CD4-positive, CD25-positive, alpha-beta regulatory T cell (primary cell): ENCODE data around the gene CCBE1. TPM values are rescaled to one million over a fixed set of nuclear protein-coding genes. Genes with fewer than 3 reads are reported as not detected.

Experiments used
- ATAC-seq, 2 donors: fragments of 150-1000 bp; cut with Tn5 transposase; one replicate each; pipeline ENCODE4 v1.10.0; 2021; ENCODE audit warnings: low read depth in 2 of 2, moderate number of reproducible peaks in 2 of 2, moderate library complexity in 1 of 2
- DNase-seq, 3 donors: peaks; one replicate each; pipeline versions ENCODE4 v3.0.0 to v3.0.0-alpha.2; 2012 to 2022; ENCODE audit warnings: mixed read lengths in 1 of 3
- H3K27ac ChIP-seq: one replicate; pipeline ENCODE4 v1.7.0; 2013; ENCODE audit warnings: mild to moderate bottlenecking, low read length; ENCODE audit not compliant: insufficient read depth, poor library complexity, severe bottlenecking
- H3K27me3 ChIP-seq: one replicate; pipeline ENCODE4 v1.7.0; 2013; ENCODE audit warnings: low read length; ENCODE audit not compliant: control insufficient read depth, insufficient read depth
- H3K36me3 ChIP-seq: one replicate; pipeline ENCODE4 v1.7.0; 2013; ENCODE audit warnings: mild to moderate bottlenecking, low read length, moderate library complexity; ENCODE audit not compliant: control insufficient read depth, insufficient read depth
- H3K4me1 ChIP-seq: 2 replicates; pipeline ENCODE4 v1.7.0; 2013; ENCODE audit warnings: mild to moderate bottlenecking, low read length; ENCODE audit not compliant: insufficient read depth, control insufficient read depth, poor library complexity, severe bottlenecking
- H3K4me3 ChIP-seq: one replicate; pipeline ENCODE4 v1.7.0; 2013; ENCODE audit warnings: low read depth, mild to moderate bottlenecking, low read length, moderate library complexity
- H3K9me3 ChIP-seq, 2 experiments: 1 replicate in 1 of 2; 2 replicates in 1 of 2; pipeline ENCODE4 v1.7.0; 2013; ENCODE audit warnings: low read length in 2 of 2, mild to moderate bottlenecking in 1 of 2, moderate library complexity in 1 of 2; ENCODE audit not compliant: control insufficient read depth in 2 of 2
- H3K27ac Mint-ChIP-seq, 3 donors: one replicate each; pipeline ENCODE4 v1.8.0; 2020 to 2022; ENCODE audit warnings: mild to moderate bottlenecking in 3 of 3, mixed read lengths in 3 of 3, moderate library complexity in 2 of 3
- H3K27me3 Mint-ChIP-seq: one replicate; pipeline ENCODE4 v1.8.0; 2022; ENCODE audit warnings: mild to moderate bottlenecking, mixed read lengths
- H3K36me3 Mint-ChIP-seq: one replicate; pipeline ENCODE4 v1.8.0; 2020; ENCODE audit warnings: mixed read lengths
- H3K4me1 Mint-ChIP-seq, 4 donors: one replicate each; pipeline ENCODE4 v1.8.0; 2020 to 2022; ENCODE audit warnings: mixed read lengths in 4 of 4, mild to moderate bottlenecking in 1 of 4
- H3K4me3 Mint-ChIP-seq, 4 donors: one replicate each; pipeline ENCODE4 v1.8.0; 2020 to 2022; ENCODE audit warnings: mild to moderate bottlenecking in 4 of 4, mixed read lengths in 4 of 4, moderate library complexity in 3 of 4
- H3K9me3 Mint-ChIP-seq, 7 donors: one replicate each; pipeline ENCODE4 v1.8.0; 2020 to 2022; ENCODE audit warnings: mixed read lengths in 7 of 7, mild to moderate bottlenecking in 3 of 7, moderate library complexity in 2 of 7
- polyA plus RNA-seq, 4 donors: library from polyadenylated mRNA; unstranded; fragments of 300-500 nt; fragmentation: Illumina TruSeq; gene quantifications; one replicate each; pipeline ENCODE4 v1.2.3, GENCODE V29; 2021
- total RNA-seq: library from RNA; stranded (reverse); gene quantifications from one replicate; pipeline ENCODE4 v1.2.3, GENCODE V29; 2022

Gene CCBE1
- total and polyA plus RNA-seq, 5 donors from 2014 or later, result not detected

DNA sequence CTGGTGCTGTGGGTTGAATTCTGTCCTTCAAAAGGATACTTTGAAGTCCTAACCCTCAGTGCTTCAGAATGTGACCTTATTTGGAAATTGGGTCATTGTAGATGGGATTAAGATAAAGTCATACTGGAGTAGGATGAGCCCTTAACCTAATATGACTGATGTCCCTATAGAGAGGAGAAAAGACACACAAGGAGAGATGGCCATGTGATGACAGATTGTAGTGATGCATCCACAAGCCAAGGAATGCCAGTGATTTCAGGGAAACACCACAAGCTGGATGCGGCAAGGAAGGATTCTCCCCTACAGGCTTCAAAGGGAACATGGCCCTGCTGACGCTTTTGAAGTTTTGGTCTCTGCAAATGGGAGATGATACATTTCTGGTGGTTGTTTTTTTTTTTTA lies 24.7 kb upstream of the CCBE1 start:
- Histone ChIP-seq H3K4me1 (no peaks in the 10 kb centered on the region), H3K27me3 (peaks cover 5% of the 10 kb centered on the region), H3K27ac (no peak overlapping the region), H3K4me3 (no peak overlapping the region), H3K36me3 (no peaks in the 10 kb centered on the region), H3K9me3 (no peaks in the 10 kb centered on the region)
- Mint-ChIP-seq H3K27me3 (peaks cover 10% of the 10 kb centered on the region), H3K4me1 (no peaks in the 10 kb centered on the region), H3K27ac (no peak overlapping the region), H3K4me3 (peak overlapping the region in 1 of 4 donors; percentile 34), H3K9me3 (peaks cover 0 to 2% (median 0%) of the 10 kb centered on the region in 7 donors), H3K36me3 (no peaks in the 10 kb centered on the region)
- DNase-seq (no peak), ATAC-seq (no peak)

DNA sequence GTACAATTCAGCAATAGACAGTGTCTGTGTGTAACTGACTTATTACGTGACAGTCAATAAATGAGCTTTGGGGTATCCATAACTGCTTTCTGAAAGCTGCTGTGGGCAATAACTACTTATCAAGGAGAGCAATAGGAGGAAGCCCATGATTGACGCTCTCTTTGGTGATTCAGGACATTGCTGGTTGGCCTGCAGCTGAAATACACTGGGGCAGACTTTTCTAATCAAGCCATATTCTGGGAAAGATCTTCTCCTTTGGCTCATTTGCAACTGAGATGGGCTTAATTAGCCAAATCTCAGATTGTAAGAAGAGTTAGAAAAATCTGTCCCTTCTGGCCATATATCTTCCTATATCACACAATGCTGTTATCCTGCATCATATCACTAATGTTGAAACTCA lies 24.0 kb upstream of the CCBE1 start:
- Histone ChIP-seq H3K36me3 (no peaks in the 10 kb centered on the region), H3K27me3 (peaks cover 5% of the 10 kb centered on the region), H3K4me1 (no peaks in the 10 kb centered on the region), H3K4me3 (no peak overlapping the region), H3K27ac (no peak overlapping the region), H3K9me3 (no peaks in the 10 kb centered on the region)
- H3K27me3 Mint-ChIP-seq, result peaks cover 10% of the 10 kb centered on the region
- H3K4me3 Mint-ChIP-seq, result no peak overlapping the region
- H3K9me3 Mint-ChIP-seq, result peaks cover 0 to 2% (median 0%) of the 10 kb centered on the region in 7 donors
- no peak overlapping the region for H3K27ac Mint-ChIP-seq
- no peaks in the 10 kb centered on the region for H3K36me3 Mint-ChIP-seq
- no peak for ATAC-seq
- no peaks in the 10 kb centered on the region for H3K4me1 Mint-ChIP-seq
- DNase-seq, result no peak

DNA sequence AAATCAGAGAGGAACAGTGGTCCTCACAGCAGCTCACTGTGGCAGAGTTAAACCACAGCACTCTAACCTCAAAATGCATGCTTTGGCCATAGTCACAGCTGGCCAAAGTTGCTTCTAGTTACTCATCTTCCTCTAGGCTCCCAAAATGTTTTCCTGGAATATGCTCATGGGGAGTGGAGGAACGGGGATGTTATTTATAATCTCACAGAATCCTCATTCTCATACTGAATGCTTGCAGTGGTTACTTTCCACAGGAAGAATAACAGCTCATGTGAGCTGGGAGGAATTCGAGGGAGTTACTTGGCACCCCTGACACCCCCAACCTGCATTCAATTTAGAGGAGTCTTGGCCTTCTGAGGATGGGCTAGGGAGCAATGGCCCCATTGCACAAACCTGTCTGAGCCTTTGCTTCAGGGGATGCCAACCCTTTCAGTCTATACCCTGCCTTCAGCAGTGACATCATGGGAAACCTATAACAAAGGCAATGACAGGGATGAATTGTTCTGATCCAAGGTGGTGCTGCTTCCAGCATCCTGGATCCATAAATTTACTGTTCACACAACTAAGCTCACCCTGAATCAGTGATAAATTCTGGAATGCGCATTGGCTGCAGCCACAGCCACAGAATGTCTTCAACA lies 22.4 kb upstream of the CCBE1 start:
- no peak for ATAC-seq
- Mint-ChIP-seq H3K4me3 (no peak overlapping the region), H3K36me3 (no peaks in the 10 kb centered on the region), H3K4me1 (no peaks in the 10 kb centered on the region), H3K27ac (no peak overlapping the region), H3K27me3 (peaks cover 4% of the 10 kb centered on the region), H3K9me3 (peaks cover 0 to 2% (median 0%) of the 10 kb centered on the region in 7 donors)
- DNase-seq, result no peak
- Histone ChIP-seq H3K4me3 (no peak overlapping the region), H3K9me3 (no peaks in the 10 kb centered on the region), H3K27me3 (peaks cover 5% of the 10 kb centered on the region), H3K36me3 (no peaks in the 10 kb centered on the region), H3K4me1 (no peaks in the 10 kb centered on the region), H3K27ac (no peak overlapping the region)

DNA sequence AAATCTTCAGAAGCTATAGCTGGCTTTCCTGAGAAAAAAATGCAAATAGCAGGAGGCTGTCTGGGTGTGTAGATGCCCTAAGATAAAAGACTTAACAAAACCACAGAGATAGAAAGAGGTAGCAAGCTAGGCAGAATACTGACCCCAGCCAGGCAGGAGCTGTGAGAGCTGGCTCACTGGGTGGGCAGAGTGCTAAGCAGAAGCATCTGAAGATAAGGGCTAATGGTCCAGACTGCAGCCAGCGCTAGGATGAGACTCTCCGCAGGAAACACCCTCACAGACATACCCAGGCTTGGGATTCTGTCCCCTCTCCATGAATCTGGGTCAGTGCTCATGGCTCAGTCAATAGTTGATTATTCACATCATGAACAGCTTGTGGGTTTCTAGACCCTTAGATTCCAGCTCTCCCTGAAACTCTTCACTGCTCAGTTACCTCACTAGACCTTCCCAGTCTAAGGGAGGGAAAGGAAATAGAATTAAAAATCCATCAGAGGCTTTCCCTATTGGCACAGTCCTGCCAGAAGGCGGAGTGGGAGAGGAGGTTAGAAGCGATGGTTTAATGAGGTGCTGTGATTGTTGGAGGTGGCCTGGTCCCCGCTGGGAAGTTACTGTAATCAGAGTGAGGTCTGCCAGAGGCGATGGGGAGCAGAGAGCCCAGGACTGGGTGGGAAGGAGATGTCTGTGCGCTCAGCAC lies 21.4 kb upstream of the CCBE1 start:
- Histone ChIP-seq H3K36me3 (no peaks in the 10 kb centered on the region), H3K4me3 (no peak overlapping the region), H3K27ac (no peak overlapping the region), H3K9me3 (no peaks in the 10 kb centered on the region), H3K4me1 (no peaks in the 10 kb centered on the region), H3K27me3 (peaks cover 5% of the 10 kb centered on the region)
- ATAC-seq (no peak), DNase-seq (no peak)
- Mint-ChIP-seq H3K36me3 (no peaks in the 10 kb centered on the region), H3K27ac (no peak overlapping the region), H3K9me3 (peaks cover 0 to 2% (median 0%) of the 10 kb centered on the region in 7 donors), H3K4me3 (no peak overlapping the region), H3K27me3 (peaks cover 4% of the 10 kb centered on the region), H3K4me1 (no peaks in the 10 kb centered on the region)

DNA sequence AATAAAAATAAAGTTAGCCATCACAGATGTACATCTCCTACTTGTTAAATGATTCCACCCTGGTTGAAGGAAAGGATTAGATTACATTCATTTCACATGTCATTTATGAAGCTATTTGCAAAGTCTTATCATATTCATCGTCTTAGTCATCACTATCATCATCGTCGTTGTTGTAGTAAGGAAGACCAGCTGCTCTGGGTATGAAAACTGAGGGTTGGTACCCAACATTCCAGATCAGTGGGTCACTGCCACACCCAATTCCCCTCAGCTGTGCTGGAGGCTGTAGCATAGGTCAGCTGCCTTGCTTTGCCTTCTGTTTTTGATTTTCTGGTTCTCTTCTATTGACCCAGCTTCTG lies 20.9 kb upstream of the CCBE1 start:
- no peak overlapping the region for H3K4me3 Mint-ChIP-seq
- Histone ChIP-seq H3K36me3 (no peaks in the 10 kb centered on the region), H3K9me3 (no peaks in the 10 kb centered on the region), H3K4me3 (no peak overlapping the region), H3K4me1 (no peaks in the 10 kb centered on the region), H3K27me3 (peaks cover 5% of the 10 kb centered on the region), H3K27ac (no peak overlapping the region)
- DNase-seq (no peak), ATAC-seq (no peak)
- peaks cover 0 to 2% (median 0%) of the 10 kb centered on the region in 7 donors for H3K9me3 Mint-ChIP-seq
- peaks cover 4% of the 10 kb centered on the region for H3K27me3 Mint-ChIP-seq
- H3K4me1 Mint-ChIP-seq, result no peaks in the 10 kb centered on the region
- no peaks in the 10 kb centered on the region for H3K36me3 Mint-ChIP-seq
- H3K27ac Mint-ChIP-seq, result no peak overlapping the region

DNA sequence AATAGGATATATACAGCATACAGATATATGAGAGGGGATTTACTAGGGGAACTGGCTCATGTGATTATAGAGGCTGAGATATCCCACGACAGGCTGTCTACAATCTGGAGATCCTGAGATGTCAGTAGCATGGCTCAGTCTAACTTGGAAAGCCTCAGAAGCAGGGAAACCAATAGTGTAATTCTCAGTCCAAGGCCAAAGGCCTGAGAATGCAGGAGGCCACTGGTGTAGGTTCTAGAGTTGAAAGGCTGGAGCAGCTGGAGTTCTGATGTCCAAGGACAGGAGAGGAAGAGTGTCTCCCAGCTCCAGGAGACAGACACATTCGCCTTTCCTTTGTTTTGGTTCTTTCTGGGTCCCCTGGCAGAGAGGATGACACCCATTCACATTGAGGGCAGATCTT lies 20.1 kb upstream of the CCBE1 start:
- H3K4me1 ChIP-seq, result no peaks in the 10 kb centered on the region
- DNase-seq (no peak), ATAC-seq (no peak)
- no peak overlapping the region for H3K4me3 ChIP-seq
- H3K36me3 ChIP-seq, result no peaks in the 10 kb centered on the region
- H3K9me3 ChIP-seq, result no peaks in the 10 kb centered on the region
- Mint-ChIP-seq H3K36me3 (no peaks in the 10 kb centered on the region), H3K4me1 (no peaks in the 10 kb centered on the region), H3K4me3 (no peak overlapping the region), H3K27ac (no peak overlapping the region), H3K27me3 (peaks cover 7% of the 10 kb centered on the region), H3K9me3 (no peaks in the 10 kb centered on the region)
- H3K27ac ChIP-seq, result no peak overlapping the region
- peaks cover 3% of the 10 kb centered on the region for H3K27me3 ChIP-seq

DNA sequence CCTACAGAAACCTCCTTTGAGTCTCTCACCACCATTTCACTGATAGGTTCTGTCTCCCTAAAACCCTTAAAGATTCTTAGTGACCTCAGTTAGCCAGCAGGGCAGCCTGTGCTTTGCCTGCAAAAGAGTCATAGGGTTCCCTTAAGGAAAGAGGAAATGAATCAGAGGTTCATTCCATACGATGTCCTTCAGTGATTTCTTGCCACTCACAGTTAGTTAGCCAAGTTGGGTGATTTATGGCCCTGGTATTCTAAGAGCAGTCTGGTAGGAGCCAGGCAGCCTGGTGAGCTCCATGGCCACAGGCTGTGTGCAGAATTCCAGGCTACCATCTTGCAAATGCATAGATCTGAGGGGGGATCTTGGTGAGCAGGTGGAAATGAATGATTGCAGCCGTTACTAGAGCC lies 18.7 kb upstream of the CCBE1 start:
- DNase-seq (no peak), ATAC-seq (no peak)
- Histone ChIP-seq H3K9me3 (no peaks in the 10 kb centered on the region), H3K27me3 (peaks cover 3% of the 10 kb centered on the region), H3K36me3 (no peaks in the 10 kb centered on the region), H3K4me3 (no peak overlapping the region), H3K27ac (no peak overlapping the region), H3K4me1 (no peaks in the 10 kb centered on the region)
- Mint-ChIP-seq H3K27me3 (peaks cover 9% of the 10 kb centered on the region), H3K4me3 (no peak overlapping the region), H3K27ac (no peak overlapping the region), H3K9me3 (no peaks in the 10 kb centered on the region), H3K36me3 (no peaks in the 10 kb centered on the region), H3K4me1 (no peaks in the 10 kb centered on the region)

DNA sequence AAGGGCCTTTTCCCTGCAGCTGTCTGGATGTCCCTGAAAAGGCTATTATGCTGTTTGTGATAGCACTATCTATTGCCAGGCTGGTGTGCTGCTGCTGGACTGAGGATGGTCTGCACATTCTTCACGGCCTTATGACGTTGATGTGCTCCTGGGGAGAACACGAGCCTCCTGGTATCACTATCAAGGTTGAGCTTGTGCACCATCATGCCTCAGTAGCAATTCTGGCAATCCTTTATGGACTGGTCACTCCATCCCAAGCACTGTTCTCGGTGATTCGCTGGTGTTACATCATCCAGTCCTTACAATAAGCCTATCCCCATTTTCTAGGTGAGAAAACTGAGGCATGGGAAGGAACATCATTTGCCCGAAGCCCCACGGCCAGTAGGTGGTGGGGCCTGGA lies 18.2 kb upstream of the CCBE1 start:
- no peaks in the 10 kb centered on the region for H3K36me3 ChIP-seq
- H3K27ac ChIP-seq, result no peak overlapping the region
- no peaks in the 10 kb centered on the region for H3K36me3 Mint-ChIP-seq
- peaks cover 3% of the 10 kb centered on the region for H3K27me3 ChIP-seq
- H3K27me3 Mint-ChIP-seq, result peaks cover 11% of the 10 kb centered on the region
- no peaks in the 10 kb centered on the region for H3K4me1 ChIP-seq
- no peaks in the 10 kb centered on the region for H3K9me3 ChIP-seq
- DNase-seq (no peak), ATAC-seq (no peak)
- H3K27ac Mint-ChIP-seq, result no peak overlapping the region
- no peak overlapping the region for H3K4me3 Mint-ChIP-seq
- no peaks in the 10 kb centered on the region for H3K4me1 Mint-ChIP-seq
- no peak overlapping the region for H3K4me3 ChIP-seq
- no peaks in the 10 kb centered on the region for H3K9me3 Mint-ChIP-seq
